SK-N-SH (cell line): ENCODE data around the gene METTL26. TPM values are rescaled to one million over a fixed set of nuclear protein-coding genes. Genes with fewer than 3 reads are reported as not detected.

ENCODE experiments used
- CTCF ChIA-PET: fragments of 300-600, 350-600 bp; formaldehyde crosslinking; extraction: SDS; loops from one replicate; lab custom pipeline; 2021; lab: Yijun Ruan, JAX
- POLR2A ChIA-PET: fragments of 350-600 bp; sonication (Branson Sonifier 250); formaldehyde crosslinking; extraction: SDS; loops from one replicate; lab custom pipeline; 2020; ENCODE audit warnings: antibody characterized with exemption, inconsistent platforms; lab: Yijun Ruan, JAX
- DNase-seq: peaks from one replicate; pipeline ENCODE4 v3.0.0; 2012
- H2AFZ ChIP-seq: fragments of 200-600 bp; sonication (generic); 2 replicates; pipeline ENCODE4 v1.8.1; 2016; ENCODE audit warnings: antibody characterized with exemption, mild to moderate bottlenecking, low read depth
- H3F3A ChIP-seq: fragments of 200-600 bp; sonication (generic); replicated peaks from 2 replicates; pipeline ENCODE3; 2016; ENCODE audit warnings: antibody characterized with exemption, mild to moderate bottlenecking; ENCODE audit not compliant: insufficient read depth
- H3K27ac ChIP-seq, 2 experiments: fragments of 200-500 bp in 1 of 2; fragments of 200-600 bp in 1 of 2; sonication (Bioruptor generic) in 1 of 2; sonication (generic), shearing (Covaris generic) in 1 of 2; 2 replicates each; pipeline versions ENCODE4 v1.5.1 to v1.6.1; 2014 to 2016; ENCODE audit warnings: low read depth in 2 of 2, inconsistent platforms in 1 of 2, low read length in 1 of 2, mild to moderate bottlenecking in 1 of 2, mixed read lengths in 1 of 2
- H3K27me3 ChIP-seq: fragments of 200-600 bp; sonication (generic), shearing (Covaris generic); 2 replicates; pipeline ENCODE4 v1.6.1; 2016; ENCODE audit warnings: mixed run types; ENCODE audit not compliant: insufficient read depth
- H3K36me3 ChIP-seq, 2 experiments: fragments of 200-500 bp in 1 of 2; fragments of 200-600 bp in 1 of 2; sonication (Bioruptor generic) in 1 of 2; sonication (generic) in 1 of 2; replicated peaks in 1 of 2; 2 replicates each; pipeline versions ENCODE3 to v1.5.1; 2014 to 2016; ENCODE audit warnings: low read length in 1 of 2, mild to moderate bottlenecking in 1 of 2; ENCODE audit not compliant: insufficient read depth in 2 of 2, control insufficient read depth in 1 of 2
- H3K4me1 ChIP-seq, 2 experiments: fragments of 200-500 bp in 1 of 2; fragments of 200-600 bp in 1 of 2; sonication (Bioruptor generic) in 1 of 2; sonication (generic), shearing (Covaris generic) in 1 of 2; 2 replicates each; pipeline versions ENCODE4 v1.5.1 to v1.6.1; 2014 to 2016; ENCODE audit warnings: low read depth in 1 of 2, low read length in 1 of 2, mixed run types in 1 of 2; ENCODE audit not compliant: insufficient read depth in 2 of 2, control insufficient read depth in 1 of 2
- H3K4me2 ChIP-seq: fragments of 200-600 bp; sonication (generic), shearing (Covaris generic); 2 replicates; pipeline ENCODE4 v1.6.1; 2017; ENCODE audit warnings: mixed run types
- H3K4me3 ChIP-seq, 2 experiments: fragments of 200-500 bp in 1 of 2; fragments of 200-600 bp in 1 of 2; sonication (Bioruptor generic) in 1 of 2; sonication (generic), shearing (Covaris generic) in 1 of 2; 2 replicates each; pipeline versions ENCODE4 v1.5.1 to v1.8.1; 2014 to 2016; ENCODE audit warnings: low read depth in 2 of 2, inconsistent platforms in 1 of 2, low read length in 1 of 2, mild to moderate bottlenecking in 1 of 2, mixed read lengths in 1 of 2, moderate library complexity in 1 of 2
- H3K79me2 ChIP-seq: fragments of 200-600 bp; sonication (generic); 2 replicates; pipeline ENCODE4 v1.8.1; 2017; ENCODE audit warnings: mild to moderate bottlenecking; ENCODE audit not compliant: insufficient read depth
- H3K9ac ChIP-seq: fragments of 200-600 bp; sonication (generic); 2 replicates; pipeline ENCODE4 v1.6.1; 2017; ENCODE audit warnings: mixed run types
- H3K9me2 ChIP-seq: fragments of 200-600 bp; sonication (generic); 2 replicates; pipeline ENCODE4 v1.6.1; 2017; ENCODE audit warnings: mixed run types
- H3K9me3 ChIP-seq: fragments of 200-600 bp; sonication (generic); 2 replicates; pipeline ENCODE4 v1.6.1; 2017; ENCODE audit warnings: mixed run types, mild to moderate bottlenecking, moderate library complexity
- H4K20me1 ChIP-seq: fragments of 200-600 bp; sonication (generic); 2 replicates; pipeline ENCODE4 v1.6.1; 2017; ENCODE audit warnings: mild to moderate bottlenecking, mixed run types; ENCODE audit not compliant: insufficient read depth
- CHD2 ChIP-seq: fragments of 150-350 bp; IDR thresholded peaks from 2 replicates; pipeline ENCODE4 v1.6.1; 2018; ENCODE audit warnings: low read length; ENCODE audit not compliant: partially characterized antibody
- ELF1 ChIP-seq: IDR thresholded peaks from 2 replicates; pipeline ENCODE4 v1.4.0; 2012
- FOXM1 ChIP-seq: IDR thresholded peaks from 2 replicates; pipeline ENCODE4 v1.4.0; 2012; ENCODE audit warnings: low read depth, mild to moderate bottlenecking
- MEF2A ChIP-seq: IDR thresholded peaks from 2 replicates; pipeline ENCODE4 v1.4.0; 2012; ENCODE audit warnings: low read depth, borderline replicate concordance
- PBX3 ChIP-seq: IDR thresholded peaks from 2 replicates; pipeline ENCODE4; 2012
- POLR2AphosphoS5 ChIP-seq: IDR thresholded peaks from 2 replicates; pipeline ENCODE4 v1.6.1; 2012; ENCODE audit warnings: low read depth, low read length
- REST ChIP-seq: IDR thresholded peaks from 2 replicates; pipeline ENCODE4 v1.6.1; 2012; ENCODE audit warnings: mild to moderate bottlenecking, low read depth, low read length, moderate library complexity
- RFX5 ChIP-seq: IDR thresholded peaks from 2 replicates; pipeline ENCODE4 v1.6.1; 2012; ENCODE audit warnings: mild to moderate bottlenecking, improper control_type of control experiment, low read length
- RXRA ChIP-seq: IDR thresholded peaks from 2 replicates; pipeline ENCODE4 v1.4.0; 2012; ENCODE audit warnings: low read depth, mild to moderate bottlenecking, borderline replicate concordance
- SMC3 ChIP-seq: IDR thresholded peaks from 2 replicates; pipeline ENCODE4 v1.6.1; 2012; ENCODE audit warnings: low read depth, low read length, improper control_type of control experiment
- TEAD4 ChIP-seq: IDR thresholded peaks from 2 replicates; pipeline ENCODE4 v1.4.0; 2012; ENCODE audit warnings: mild to moderate bottlenecking, borderline replicate concordance; ENCODE audit not compliant: insufficient read depth
- USF1 ChIP-seq: IDR thresholded peaks from 2 replicates; pipeline ENCODE4 v1.4.0; 2012; ENCODE audit warnings: low read depth, borderline replicate concordance
- WGBS: methylation state at CpG from one replicate; pipeline ENCODE4 v1.1.6; 2017; ENCODE audit warnings: low lambda C conversion rate; 5-methylcytosine and 5-hydroxymethylcytosine counted together
- polyA plus RNA-seq, 3 experiments: library from polyadenylated mRNA; depleted of rRNA; stranded (reverse); fragments of >200 nt; gene quantifications; 2 replicates each; pipeline ENCODE4 v1.2.3, GENCODE V29; 2012
- TF ChIP-seq, protein P1 (sequence below): IDR thresholded peaks from 2 replicates; pipeline ENCODE4 v1.4.0; 2012; ENCODE audit warnings: low read depth, borderline replicate concordance
- TF ChIP-seq, protein P2 (sequence below): fragments of 150-350 bp; IDR thresholded peaks from 2 replicates; pipeline ENCODE4 v1.6.1; 2017; ENCODE audit warnings: antibody characterized with exemption, low read length, low read depth, borderline replicate concordance

METTL26 gene
- polyA plus RNA-seq, 1 of the 3 experiments (the other 2 are of a cell fraction): 167 TPM

GRCh38 chr16:676565-676902 lies 40.4 kb upstream of the METTL26 start:
- WGBS: 91% methylated on average over 5 of the region's 21 CpGs

More at GRCh38 chr16:676565-676902, 40.4 kb upstream of the METTL26 start:
- Histone ChIP-seq H3K4me3 (no peak overlapping the region), H3K36me3 (peaks cover under 1 to 31% of the 10 kb centered on the region in 2 experiments), H3K9me2 (no peaks in the 10 kb centered on the region), H3K9ac (no peak overlapping the region), H3K79me2 (peaks cover 12% of the 10 kb centered on the region), H3K27me3 (no peaks in the 10 kb centered on the region), H2AFZ (no peak overlapping the region), H3K27ac (no peak overlapping the region), H4K20me1 (peaks cover 9% of the 10 kb centered on the region), H3F3A (peaks cover 14% of the 10 kb centered on the region), H3K4me2 (no peak overlapping the region), H3K4me1 (peaks cover 4 to 23% of the 10 kb centered on the region in 2 experiments; a peak in 2 of 4 replicates), H3K9me3 (no peaks in the 10 kb centered on the region)
- CTCF ChIA-PET: interaction anchor here (1.0 to 4.6 kb wide), 4 partner anchors 9 to 45 kb away, joined by 3 to 20 read pairs (median 7); partner anchors contain the start of genes ANTKMT and RHOT2
- DNase-seq: no peak
- TF ChIP-seq RXRA (no peak), MEF2A (no peak), FOXM1 (no peak), RFX5 (no peak), SMC3 (no peak), CHD2 (no peak), POLR2AphosphoS5 (no peak), USF1 (no peak), PBX3 (no peak), ELF1 (no peak), TEAD4 (no peak), REST (no peak)
- TF ChIP-seq, protein P1, sequence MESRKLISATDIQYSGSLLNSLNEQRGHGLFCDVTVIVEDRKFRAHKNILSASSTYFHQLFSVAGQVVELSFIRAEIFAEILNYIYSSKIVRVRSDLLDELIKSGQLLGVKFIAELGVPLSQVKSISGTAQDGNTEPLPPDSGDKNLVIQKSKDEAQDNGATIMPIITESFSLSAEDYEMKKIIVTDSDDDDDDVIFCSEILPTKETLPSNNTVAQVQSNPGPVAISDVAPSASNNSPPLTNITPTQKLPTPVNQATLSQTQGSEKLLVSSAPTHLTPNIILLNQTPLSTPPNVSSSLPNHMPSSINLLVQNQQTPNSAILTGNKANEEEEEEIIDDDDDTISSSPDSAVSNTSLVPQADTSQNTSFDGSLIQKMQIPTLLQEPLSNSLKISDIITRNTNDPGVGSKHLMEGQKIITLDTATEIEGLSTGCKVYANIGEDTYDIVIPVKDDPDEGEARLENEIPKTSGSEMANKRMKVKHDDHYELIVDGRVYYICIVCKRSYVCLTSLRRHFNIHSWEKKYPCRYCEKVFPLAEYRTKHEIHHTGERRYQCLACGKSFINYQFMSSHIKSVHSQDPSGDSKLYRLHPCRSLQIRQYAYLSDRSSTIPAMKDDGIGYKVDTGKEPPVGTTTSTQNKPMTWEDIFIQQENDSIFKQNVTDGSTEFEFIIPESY: no peak
- TF ChIP-seq, protein P2, sequence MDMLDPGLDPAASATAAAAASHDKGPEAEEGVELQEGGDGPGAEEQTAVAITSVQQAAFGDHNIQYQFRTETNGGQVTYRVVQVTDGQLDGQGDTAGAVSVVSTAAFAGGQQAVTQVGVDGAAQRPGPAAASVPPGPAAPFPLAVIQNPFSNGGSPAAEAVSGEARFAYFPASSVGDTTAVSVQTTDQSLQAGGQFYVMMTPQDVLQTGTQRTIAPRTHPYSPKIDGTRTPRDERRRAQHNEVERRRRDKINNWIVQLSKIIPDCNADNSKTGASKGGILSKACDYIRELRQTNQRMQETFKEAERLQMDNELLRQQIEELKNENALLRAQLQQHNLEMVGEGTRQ: no peak
- POLR2A ChIA-PET: interaction anchor here (1.0 to 1.2 kb wide), 3 partner anchors 8 to 43 kb away, joined by 3 to 5 read pairs (median 4); partner anchors contain the start of genes JMJD8 and WDR90
